ENCODE measurements around the gene ATP8A1. TPM values are rescaled to one million over a fixed set of nuclear protein-coding genes. Genes with fewer than 3 reads are reported as not detected.
"Not testable (repeated sequence)": the region's sequence is repeated elsewhere in the genome, so short reads cannot be mapped to it uniquely, and the experiment has no call there.

Gene ATP8A1
- total RNA-seq, 1 experiment from 2014 or later = 3.9 TPM

GRCh38 chr4:42480281-42480680 lies 176.6 kb downstream of the ATP8A1 start:
- no peak for DNase-seq
- Histone ChIP-seq H3K36me3 (replicated peaks; ENCODE audit: control insufficient read depth, insufficient read depth, low read length) (no peaks in the 10 kb centered on the region), H3K27me3 (ENCODE audit: control insufficient read depth, insufficient read depth, low read length) (no peaks in the 10 kb centered on the region; the same call in 1 of the 2 replicates), H3K4me3 (ENCODE audit: insufficient read depth, low read depth, low read length) (no peak overlapping the region)

- H3K4me3 ChIP-seq (ENCODE audit: insufficient read depth, low read depth, low read length) = no peak overlapping the region
These were observed 178.0 kb downstream of the ATP8A1 start for GRCh38 chr4:42478946-42479345.

GRCh38 chr4:42478509-42478908 lies 178.4 kb downstream of the ATP8A1 start:
- Histone ChIP-seq H3K36me3 (replicated peaks; ENCODE audit: control insufficient read depth, insufficient read depth, low read length) (no peaks in the 10 kb centered on the region), H3K4me3 (ENCODE audit: insufficient read depth, low read depth, low read length) (no peak overlapping the region), H3K27me3 (ENCODE audit: control insufficient read depth, insufficient read depth, low read length) (no peaks in the 10 kb centered on the region; the same call in 1 of the 2 replicates)
- DNase-seq = no peak

More at GRCh38 chr4:42478946-42479345, 178.0 kb downstream of the ATP8A1 start:
- Histone ChIP-seq H3K27me3 (ENCODE audit: control insufficient read depth, insufficient read depth, low read length) (no peaks in the 10 kb centered on the region; the same call in 1 of the 2 replicates), H3K36me3 (replicated peaks; ENCODE audit: control insufficient read depth, insufficient read depth, low read length) (no peaks in the 10 kb centered on the region)
- DNase-seq = no peak

- no peak overlapping the region for H3K4me3 ChIP-seq (ENCODE audit: insufficient read depth, low read depth, low read length)
- no peaks in the 10 kb centered on the region for H3K36me3 ChIP-seq (replicated peaks; ENCODE audit: control insufficient read depth, insufficient read depth, low read length)
- no peak for DNase-seq
- no peaks in the 10 kb centered on the region for H3K27me3 ChIP-seq (ENCODE audit: control insufficient read depth, insufficient read depth, low read length)
These were observed 182.5 kb downstream of the ATP8A1 start for GRCh38 chr4:42474406-42474805.

- Histone ChIP-seq H3K4me3 (ENCODE audit: insufficient read depth, low read depth, low read length) (no peak overlapping the region), H3K27me3 (ENCODE audit: control insufficient read depth, insufficient read depth, low read length) (no peaks in the 10 kb centered on the region), H3K36me3 (replicated peaks; ENCODE audit: control insufficient read depth, insufficient read depth, low read length) (no peaks in the 10 kb centered on the region)
- no peak for DNase-seq
These were observed 183.7 kb downstream of the ATP8A1 start for GRCh38 chr4:42473071-42473684.

GRCh38 chr4:42471896-42472295 lies 185.0 kb downstream of the ATP8A1 start:
- Histone ChIP-seq H3K36me3 (replicated peaks; ENCODE audit: control insufficient read depth, insufficient read depth, low read length) (no peaks in the 10 kb centered on the region), H3K4me3 (ENCODE audit: insufficient read depth, low read depth, low read length) (no peak overlapping the region), H3K27me3 (ENCODE audit: control insufficient read depth, insufficient read depth, low read length) (no peaks in the 10 kb centered on the region)
- no peak for DNase-seq

- no peak for DNase-seq
- H3K27me3 ChIP-seq (ENCODE audit: control insufficient read depth, insufficient read depth, low read length) = no peaks in the 10 kb centered on the region
- no peak overlapping the region for H3K4me3 ChIP-seq (ENCODE audit: insufficient read depth, low read depth, low read length)
- H3K36me3 ChIP-seq (replicated peaks; ENCODE audit: control insufficient read depth, insufficient read depth, low read length) = no peaks in the 10 kb centered on the region
These were observed 186.9 kb downstream of the ATP8A1 start for GRCh38 chr4:42470023-42470422.

GRCh38 chr4:42467777-42468176 lies 189.1 kb downstream of the ATP8A1 start:
- H3K4me3 ChIP-seq (ENCODE audit: insufficient read depth, low read depth, low read length); DNase-seq; H3K36me3 ChIP-seq (replicated peaks; ENCODE audit: control insufficient read depth, insufficient read depth, low read length); H3K27me3 ChIP-seq (ENCODE audit: control insufficient read depth, insufficient read depth, low read length): not testable (repeated sequence)

- Histone ChIP-seq H3K4me3 (ENCODE audit: insufficient read depth, low read depth, low read length) (no peak overlapping the region), H3K27me3 (ENCODE audit: control insufficient read depth, insufficient read depth, low read length) (no peaks in the 10 kb centered on the region), H3K36me3 (replicated peaks; ENCODE audit: control insufficient read depth, insufficient read depth, low read length) (no peaks in the 10 kb centered on the region)
- DNase-seq = no peak
These were observed 190.5 kb downstream of the ATP8A1 start for GRCh38 chr4:42466273-42466844.

GRCh38 chr4:42464550-42465094 lies 192.3 kb downstream of the ATP8A1 start:
- no peaks in the 10 kb centered on the region for H3K36me3 ChIP-seq (replicated peaks; ENCODE audit: control insufficient read depth, insufficient read depth, low read length)
- no peak for DNase-seq
- H3K4me3 ChIP-seq (ENCODE audit: insufficient read depth, low read depth, low read length) = no peak overlapping the region
- H3K27me3 ChIP-seq (ENCODE audit: control insufficient read depth, insufficient read depth, low read length) = no peaks in the 10 kb centered on the region

- not testable (repeated sequence) for H3K27me3 ChIP-seq (ENCODE audit: control insufficient read depth, insufficient read depth, low read length); H3K4me3 ChIP-seq (ENCODE audit: insufficient read depth, low read depth, low read length); H3K36me3 ChIP-seq (replicated peaks; ENCODE audit: control insufficient read depth, insufficient read depth, low read length); DNase-seq
These were observed 195.7 kb downstream of the ATP8A1 start for GRCh38 chr4:42461216-42461615.

GRCh38 chr4:42460043-42460442 lies 196.9 kb downstream of the ATP8A1 start:
- no peak overlapping the region for H3K4me3 ChIP-seq (ENCODE audit: insufficient read depth, low read depth, low read length)
- H3K36me3 ChIP-seq (replicated peaks; ENCODE audit: control insufficient read depth, insufficient read depth, low read length) = no peaks in the 10 kb centered on the region
- H3K27me3 ChIP-seq (ENCODE audit: control insufficient read depth, insufficient read depth, low read length) = no peaks in the 10 kb centered on the region
- DNase-seq = no peak

- no peak for DNase-seq
- H3K4me3 ChIP-seq (ENCODE audit: insufficient read depth, low read depth, low read length) = no peak overlapping the region
These were observed 198.2 kb downstream of the ATP8A1 start for GRCh38 chr4:42458657-42459056.

GRCh38 chr4:42454755-42455420 lies 202.0 kb downstream of the ATP8A1 start:
- DNase-seq = no peak
- H3K4me3 ChIP-seq (ENCODE audit: insufficient read depth, low read depth, low read length) = no peak overlapping the region
- H3K36me3 ChIP-seq (replicated peaks; ENCODE audit: control insufficient read depth, insufficient read depth, low read length) = no peaks in the 10 kb centered on the region
- H3K27me3 ChIP-seq (ENCODE audit: control insufficient read depth, insufficient read depth, low read length) = no peaks in the 10 kb centered on the region

More at GRCh38 chr4:42458657-42459056, 198.2 kb downstream of the ATP8A1 start:
- Histone ChIP-seq H3K27me3 (ENCODE audit: control insufficient read depth, insufficient read depth, low read length) (no peaks in the 10 kb centered on the region), H3K36me3 (replicated peaks; ENCODE audit: control insufficient read depth, insufficient read depth, low read length) (no peaks in the 10 kb centered on the region)

GRCh38 chr4:42453612-42454011 lies 203.3 kb downstream of the ATP8A1 start:
- DNase-seq = no peak
- no peaks in the 10 kb centered on the region for H3K27me3 ChIP-seq (ENCODE audit: control insufficient read depth, insufficient read depth, low read length)
- no peaks in the 10 kb centered on the region for H3K36me3 ChIP-seq (replicated peaks; ENCODE audit: control insufficient read depth, insufficient read depth, low read length)

More at GRCh38 chr4:42453612-42454011, 203.3 kb downstream of the ATP8A1 start:
- H3K4me3 ChIP-seq (ENCODE audit: insufficient read depth, low read depth, low read length) = no peak overlapping the region

Data from H7 (cell line).